ENCODE measurements around the gene CTNNBL1. TPM values are rescaled to one million over a fixed set of nuclear protein-coding genes. Genes with fewer than 3 reads are reported as not detected.

CTNNBL1 gene
- total and polyA plus RNA-seq, 2 donors (not counting 3 experiments of a cell fraction or from before 2014, with no cell fraction given), result 20.8 to 60.2 TPM

GRCh38 chr20:37873884-37874283, 180.1 kb downstream of the CTNNBL1 start:
- no peaks in the 10 kb centered on the region for H3K79me2 ChIP-seq (ENCODE audit: control insufficient read depth, insufficient read depth, low read length)
- TF ChIP-seq MAX (IDR thresholded peaks at IDR 0.05; ENCODE audit: insufficient read depth, insufficient read length), result no peak
- no peak for TF ChIP-seq POLR2A (IDR thresholded peaks at IDR 0.05; ENCODE audit: low read depth, low read length)
- no peak for TF ChIP-seq FOS (IDR thresholded peaks at IDR 0.05; ENCODE audit: borderline replicate concordance, insufficient read depth, low read length)
- no peak for TF ChIP-seq JUN (IDR thresholded peaks at IDR 0.05; ENCODE audit: borderline replicate concordance, insufficient read depth, insufficient read length, low read depth)
- TF ChIP-seq MYC (IDR thresholded peaks at IDR 0.05; ENCODE audit: low read depth, low read length), result no peak
- no peak for TF ChIP-seq EZH2 (IDR thresholded peaks at IDR 0.05; ENCODE audit: borderline replicate concordance, low read depth, low read length, severe bottlenecking)
- no peak for TF ChIP-seq GATA2 (IDR thresholded peaks at IDR 0.05; ENCODE audit: insufficient read depth, insufficient read length, low read depth, low read length)
- TF ChIP-seq CTCF (IDR thresholded peaks at IDR 0.05; ENCODE audit: extremely low read depth in 1 of 2, insufficient read depth in 1 of 2, low read depth in 1 of 2, low read length in 2 of 2), result no peak
- no peak for TF ChIP-seq POLR2AphosphoS5 (IDR thresholded peaks at IDR 0.05; ENCODE audit: insufficient read depth, low read depth, low read length)
- H3K9me1 ChIP-seq (replicated peaks; ENCODE audit: control insufficient read depth, extremely low read depth, insufficient read depth, low read length), result no peaks in the 10 kb centered on the region
- no peaks in the 10 kb centered on the region for H3K9me3 ChIP-seq (replicated peaks; ENCODE audit: control insufficient read depth, insufficient read depth, low read length)
- H3K4me3 ChIP-seq (replicated peaks in 1 of 3; ENCODE audit: insufficient read depth in 1 of 3, low read depth in 1 of 3, low read length in 3 of 3), result no peak overlapping the region
- peaks cover 0 to 5% of the 10 kb centered on the region in 2 experiments for H3K36me3 ChIP-seq (ENCODE audit: control insufficient read depth in 2 of 2, extremely low read depth in 1 of 2, insufficient read depth in 2 of 2, low read length in 2 of 2)
- intact Hi-C loops (cut with micrococcal nuclease), result no loop called here
- no TSS peak for BruUV-seq (replicated peaks)
- DNase-seq (ENCODE audit: low read depth, low spot score), result no peak
- POLR2A ChIA-PET, result no interaction called here
- dilution Hi-C loops (cut with MboI; ENCODE audit: extremely low pct_ligation_motif_present, low sequenced_read_pairs), result no loop called here
- no peak overlapping the region for H3K9ac ChIP-seq (replicated peaks; ENCODE audit: extremely low read depth, insufficient read depth, low read length)
- H3K27me3 ChIP-seq (ENCODE audit: control insufficient read depth in 2 of 2, insufficient read depth in 2 of 2, low read length in 2 of 2), result no peaks in the 10 kb centered on the region
- H2AFZ ChIP-seq (ENCODE audit: low read depth, low read length), result no peak overlapping the region
- H3K4me1 ChIP-seq (ENCODE audit: control insufficient read depth, extremely low read depth, insufficient read depth, low read length), result no peaks in the 10 kb centered on the region
- no peaks in the 10 kb centered on the region for H4K20me1 ChIP-seq (replicated peaks; ENCODE audit: control insufficient read depth, extremely low read depth, insufficient read depth, low read length)
- no peak overlapping the region for H3K27ac ChIP-seq (ENCODE audit: insufficient read depth, low read depth, low read length)
- FAIRE-seq, result no peak
- CTCF ChIA-PET, result no interaction called here
- H3K4me2 ChIP-seq (ENCODE audit: insufficient read depth, low read length), result no peak overlapping the region
